ENCODE results near the gene PPFIA2.

The PPFIA2 gene

DNA sequence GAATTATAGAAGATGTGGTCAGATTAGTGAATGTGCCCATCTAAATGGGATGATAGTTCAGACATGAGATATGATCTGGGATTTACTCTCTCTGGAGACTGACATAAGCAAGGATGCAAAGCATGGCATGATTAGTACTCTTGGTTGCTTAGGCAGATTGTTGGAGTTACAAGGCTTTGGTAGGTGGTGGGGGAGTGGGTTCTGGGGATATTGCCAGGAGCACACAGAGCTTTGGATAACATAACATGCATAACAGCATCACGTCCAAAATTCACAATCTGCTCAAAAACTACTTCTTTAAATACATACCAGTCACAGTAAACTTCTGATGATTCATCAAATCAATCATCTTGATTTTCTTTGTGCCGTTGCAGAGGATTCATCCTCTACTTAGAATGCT, 393.9 kb downstream of the PPFIA2 start:
- no peak for DNase-seq (ENCODE audit: extremely low read depth in 1 of 2, low read depth in 1 of 2)

DNA sequence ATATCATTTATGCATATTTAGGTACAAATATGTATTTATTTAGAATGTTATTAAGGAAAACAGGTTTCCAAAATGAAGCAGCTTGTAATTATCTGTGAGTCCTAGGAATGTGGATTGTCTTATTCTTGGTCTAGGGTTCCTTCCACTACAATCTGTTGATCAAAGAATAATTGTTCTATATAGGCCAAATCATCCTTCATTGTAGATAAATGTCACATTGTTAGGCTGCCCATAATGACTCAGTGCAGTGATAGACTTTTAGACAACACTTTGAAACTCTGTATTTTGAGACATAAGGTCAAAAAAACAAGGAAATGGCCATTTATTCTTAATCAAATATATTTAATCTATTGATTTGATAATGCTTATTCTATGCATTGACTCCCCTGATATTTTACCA, 398.2 kb downstream of the PPFIA2 start:
- DNase-seq (ENCODE audit: extremely low read depth in 1 of 2, low read depth in 1 of 2): no peak

DNA sequence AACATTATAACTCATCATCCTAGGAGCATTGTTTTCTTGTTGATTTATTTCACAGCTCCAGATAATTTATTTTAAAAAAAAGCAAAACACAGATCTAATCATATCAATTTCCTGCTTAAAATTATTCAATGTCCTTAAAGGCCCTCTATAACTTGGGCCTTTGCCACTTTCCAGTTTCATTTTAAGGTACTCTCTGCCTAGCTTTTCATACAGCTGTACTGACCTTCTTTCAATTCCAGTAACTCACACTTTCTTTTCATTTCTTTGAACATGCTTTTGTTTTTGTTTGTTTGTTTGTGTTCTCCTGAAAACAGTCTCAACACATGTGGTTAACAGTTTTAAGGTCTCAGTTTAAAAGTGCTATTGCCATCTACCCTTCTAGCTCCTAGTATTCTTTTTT, 399.4 kb downstream of the PPFIA2 start:
- no peak for DNase-seq (ENCODE audit: extremely low read depth in 1 of 2, low read depth in 1 of 2)

GRCh38 chr12:81354327-81354932, 404.7 kb downstream of the PPFIA2 start:
- DNase-seq (ENCODE audit: extremely low read depth in 1 of 2, low read depth in 1 of 2): no peak

DNA sequence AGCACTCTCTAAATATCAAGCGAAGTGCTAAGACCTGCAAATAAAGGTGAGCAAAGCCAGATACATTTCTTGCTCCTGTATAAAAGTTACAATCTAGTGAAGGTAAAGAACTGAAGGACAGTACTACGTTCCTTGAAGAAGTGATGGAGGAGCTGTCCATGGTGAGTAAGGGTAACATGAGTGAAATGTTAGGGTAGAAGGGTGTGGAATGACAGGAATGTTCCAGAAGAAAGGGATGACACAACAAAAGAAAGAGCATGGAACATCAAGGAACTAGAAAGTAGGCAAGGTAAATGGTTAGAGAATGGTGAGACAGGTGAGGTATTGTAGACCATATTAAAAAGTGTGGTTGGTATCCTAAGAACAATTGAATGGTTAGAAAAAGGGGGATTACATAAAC, 408.8 kb downstream of the PPFIA2 start:
- no peak for DNase-seq (ENCODE audit: extremely low read depth in 1 of 2, low read depth in 1 of 2)

DNA sequence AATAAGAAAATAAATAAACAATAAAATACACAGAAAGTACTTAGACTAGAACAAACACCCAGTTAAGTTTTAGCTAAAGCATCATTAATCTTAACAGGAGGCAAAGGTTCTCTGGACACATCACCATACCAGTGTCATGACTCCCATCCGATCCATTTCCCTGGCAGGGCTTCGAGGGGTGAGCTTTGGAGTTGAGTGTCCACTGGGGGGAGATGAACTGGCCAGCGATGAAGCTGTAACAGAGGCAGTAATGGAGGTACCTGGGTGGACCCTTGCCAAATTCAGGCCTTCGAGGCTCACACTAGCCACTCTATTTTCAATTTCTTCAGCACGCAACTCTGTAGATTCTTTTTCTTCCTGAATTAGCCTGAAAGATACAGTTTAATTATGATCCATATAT, 411.7 kb downstream of the PPFIA2 start:
- DNase-seq (ENCODE audit: extremely low read depth in 1 of 2, low read depth in 1 of 2): no peak

GRCh38 chr12:81340910-81341309, 418.2 kb downstream of the PPFIA2 start:
- DNase-seq (ENCODE audit: extremely low read depth in 1 of 2, low read depth in 1 of 2): no peak

DNA sequence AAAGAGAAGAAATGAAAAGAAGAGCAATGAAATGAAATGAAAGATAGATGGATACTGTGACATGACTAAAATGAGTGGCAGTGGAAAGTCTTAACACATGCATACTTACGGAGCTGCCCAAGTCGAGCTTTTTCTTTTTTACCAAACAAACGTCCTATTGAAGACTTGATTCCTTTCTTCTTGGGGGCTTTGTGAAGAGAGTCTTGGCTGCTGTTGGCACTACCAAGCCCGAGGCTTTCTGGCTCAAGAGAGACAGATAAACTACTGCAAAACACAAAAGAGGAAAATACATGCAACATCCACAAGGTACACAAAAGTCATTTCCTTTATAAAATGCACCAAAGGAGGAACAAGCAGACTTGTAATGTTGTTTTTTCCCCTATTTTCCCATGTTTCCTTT, 420.1 kb downstream of the PPFIA2 start:
- DNase-seq (ENCODE audit: extremely low read depth in 1 of 2, low read depth in 1 of 2): no peak

DNA sequence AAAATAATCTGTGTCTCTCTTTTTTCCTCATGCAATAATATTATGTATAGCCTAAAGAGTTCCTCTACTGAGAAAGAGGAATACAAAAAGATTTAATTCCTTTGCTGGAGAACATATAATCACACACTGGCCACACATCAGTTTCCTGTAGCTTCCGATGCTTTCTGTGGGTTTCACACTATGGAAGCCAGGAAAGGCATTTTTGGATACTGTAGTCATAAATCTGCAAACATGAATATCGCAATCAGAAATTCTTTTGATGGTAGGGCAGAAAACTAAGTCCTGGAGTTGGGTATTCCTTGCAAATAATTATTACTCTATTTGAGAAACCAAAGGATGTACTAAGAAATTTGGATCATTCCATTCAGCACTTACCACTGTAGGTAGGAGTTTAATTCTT, 421.3 kb downstream of the PPFIA2 start:
- no peak for DNase-seq (ENCODE audit: extremely low read depth in 1 of 2, low read depth in 1 of 2)

DNA sequence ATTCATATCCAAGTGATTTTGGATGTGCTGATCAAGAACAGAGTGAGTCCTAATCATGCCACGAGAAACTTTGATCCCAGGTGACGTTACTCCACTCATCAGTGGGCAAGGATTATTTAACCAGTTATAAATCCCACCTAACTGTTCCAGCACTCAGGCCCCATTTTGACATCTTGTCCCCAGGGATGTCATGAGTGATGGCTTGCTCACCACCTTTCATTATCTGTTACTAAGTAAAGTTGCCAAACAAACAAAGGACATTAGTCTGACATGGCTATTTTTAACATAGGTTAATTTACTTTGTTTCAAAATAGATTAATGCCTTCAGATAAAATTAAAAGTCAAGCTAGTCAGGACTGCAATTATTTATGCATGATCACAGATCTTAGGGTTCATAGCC, 425.3 kb downstream of the PPFIA2 start:
- DNase-seq (ENCODE audit: extremely low read depth in 1 of 2, low read depth in 1 of 2): no peak

GRCh38 chr12:81332054-81332453, 427.1 kb downstream of the PPFIA2 start:
- no peak for DNase-seq (ENCODE audit: extremely low read depth in 1 of 2, low read depth in 1 of 2)

GRCh38 chr12:81330480-81330879, 428.7 kb downstream of the PPFIA2 start:
- no peak for DNase-seq (ENCODE audit: extremely low read depth in 1 of 2, low read depth in 1 of 2)

GRCh38 chr12:81329085-81329484, 430.1 kb downstream of the PPFIA2 start:
- no peak for DNase-seq (ENCODE audit: extremely low read depth in 1 of 2, low read depth in 1 of 2)

GRCh38 chr12:81327425-81327824, 431.7 kb downstream of the PPFIA2 start:
- DNase-seq (ENCODE audit: extremely low read depth in 1 of 2, low read depth in 1 of 2): no peak

- DNase-seq (ENCODE audit: extremely low read depth in 1 of 2, low read depth in 1 of 2): no peak
These were observed 434.1 kb downstream of the PPFIA2 start for GRCh38 chr12:81325086-81325485.

DNA sequence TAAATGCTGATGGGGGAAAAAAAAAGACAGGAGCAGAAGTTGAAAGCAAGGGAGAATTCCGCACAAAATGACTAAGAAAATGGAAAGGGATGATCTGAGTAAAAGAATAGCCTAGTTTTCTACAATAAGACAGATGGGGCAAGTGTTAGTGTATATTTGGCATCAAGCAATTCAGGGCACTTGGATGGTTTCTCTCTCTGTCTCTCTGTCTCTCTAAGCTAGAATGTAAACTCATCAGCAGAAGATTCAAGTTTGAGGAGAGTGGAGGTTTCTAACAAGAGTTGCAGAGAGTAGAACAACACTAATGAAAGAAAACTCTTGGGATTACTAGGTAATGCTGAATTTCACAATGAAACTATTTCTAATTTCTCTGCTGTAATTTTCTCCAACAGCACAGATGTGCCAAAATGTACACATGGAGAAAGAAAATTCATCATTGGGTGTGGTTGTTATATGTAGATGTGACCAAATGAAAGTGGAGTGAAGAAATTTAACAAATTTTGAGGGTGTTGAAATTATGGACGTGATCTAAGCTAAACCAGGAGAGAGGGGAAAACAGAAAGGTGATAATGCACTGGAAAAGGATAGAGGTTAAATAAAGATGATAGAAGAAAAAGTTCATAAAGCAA, 444.1 kb downstream of the PPFIA2 start:
- DNase-seq (ENCODE audit: extremely low read depth in 1 of 2, low read depth in 1 of 2): no peak

DNA sequence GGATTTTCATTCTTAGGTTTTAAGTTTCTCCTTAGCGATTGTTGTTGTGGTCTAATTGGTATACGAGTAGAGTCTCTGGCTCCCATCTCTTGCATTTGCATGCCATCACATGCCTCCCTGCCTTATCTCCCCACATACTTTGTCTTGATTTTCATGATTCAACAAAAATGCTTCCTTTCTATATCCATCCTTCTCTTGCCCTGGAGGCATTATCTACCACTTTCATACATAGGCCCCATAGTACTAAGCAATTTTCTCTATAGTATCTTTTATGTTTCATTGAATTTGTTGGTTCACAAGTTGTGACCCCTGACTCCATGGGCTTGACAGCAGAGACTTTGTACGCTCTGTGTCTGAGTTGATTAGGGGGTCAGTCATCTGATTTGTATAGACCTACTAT, 455.2 kb downstream of the PPFIA2 start:
- no peak for DNase-seq (ENCODE audit: extremely low read depth in 1 of 2, low read depth in 1 of 2)

DNA sequence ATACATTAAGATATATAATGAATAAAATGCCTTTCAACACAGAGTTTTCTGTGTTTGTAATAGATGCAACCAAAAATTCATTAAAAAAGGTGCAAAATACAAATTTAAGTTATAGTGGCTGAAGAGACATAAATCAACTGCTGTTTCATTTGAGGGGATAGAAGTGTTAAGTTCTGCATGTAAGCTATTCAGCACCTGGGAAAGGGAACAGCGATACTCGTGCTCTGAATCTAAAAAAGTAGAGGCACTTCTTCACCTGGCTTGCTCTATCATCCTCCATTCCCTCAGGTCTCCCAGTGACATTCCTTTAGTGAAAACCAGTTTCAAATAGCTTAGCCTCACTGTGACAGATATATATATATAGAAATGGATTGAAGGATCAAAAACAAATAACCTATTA, 458.7 kb downstream of the PPFIA2 start:
- no peak for DNase-seq (ENCODE audit: extremely low read depth in 1 of 2, low read depth in 1 of 2)

DNA sequence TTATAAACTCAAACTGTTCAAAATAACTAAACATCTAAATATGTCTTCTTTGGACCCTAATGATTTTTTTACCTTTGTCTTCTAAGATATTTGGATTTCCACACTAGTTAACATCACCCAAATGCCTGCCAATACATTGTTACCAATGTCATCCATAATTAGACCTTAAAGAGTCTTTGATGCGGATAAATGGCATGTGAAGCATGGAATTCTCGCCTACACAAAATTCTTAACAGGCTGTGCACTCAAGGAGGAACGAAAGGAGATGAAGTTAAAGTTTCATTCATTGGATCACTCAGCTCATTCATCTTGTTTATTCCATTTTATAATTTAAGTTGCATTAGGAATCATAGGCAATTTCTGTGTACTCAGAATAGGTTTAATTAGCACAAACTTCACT, 461.5 kb downstream of the PPFIA2 start:
- no peak for DNase-seq (ENCODE audit: extremely low read depth in 1 of 2, low read depth in 1 of 2)

- no peak for DNase-seq (ENCODE audit: extremely low read depth in 1 of 2, low read depth in 1 of 2)
These were observed 462.4 kb downstream of the PPFIA2 start for GRCh38 chr12:81296556-81297305.

GRCh38 chr12:81295251-81295650, 463.9 kb downstream of the PPFIA2 start:
- no peak for DNase-seq (ENCODE audit: extremely low read depth in 1 of 2, low read depth in 1 of 2)

Measured in activated CD8-positive, alpha-beta memory T cell treated with anti-CD3 and anti-CD28 coated beads for 1 hour (primary cell).